Smooth muscle cell (in vitro differentiated cells): Measurements from ENCODE around the gene NELL1. TPM values are rescaled to one million over a fixed set of nuclear protein-coding genes. Genes with fewer than 3 reads are reported as not detected.

Experiments used
- DNase-seq: peaks from one replicate; lab custom pipeline; 2025; ENCODE audit not compliant: unreplicated experiment; lab: John Stamatoyannopoulos, UW
- H2AFZ ChIP-seq: fragments of 200-600 bp; sonication (generic); 2 replicates; pipeline ENCODE4 v1.6.0; 2016; ENCODE audit warnings: antibody characterized with exemption, low read depth, mild to moderate bottlenecking
- H3F3A ChIP-seq: fragments of 200-600 bp; sonication (generic); 2 replicates; pipeline ENCODE4 v1.6.0; 2017; ENCODE audit warnings: antibody characterized with exemption, low read depth
- H3K27ac ChIP-seq: fragments of 200-600 bp; sonication (generic); 2 replicates; pipeline ENCODE4 v1.5.1; 2016; ENCODE audit warnings: low read depth, mild to moderate bottlenecking
- H3K27me3 ChIP-seq: fragments of 200-600 bp; sonication (generic); 2 replicates; pipeline ENCODE4 v1.6.1; 2016; ENCODE audit warnings: low read depth, mild to moderate bottlenecking
- H3K36me3 ChIP-seq: fragments of 200-600 bp; sonication (generic); 2 replicates; pipeline ENCODE4 v1.5.1; 2016; ENCODE audit warnings: low read depth
- H3K4me1 ChIP-seq: fragments of 200-600 bp; sonication (generic); 2 replicates; pipeline ENCODE4 v1.5.1; 2016; ENCODE audit warnings: low read depth
- H3K4me2 ChIP-seq: fragments of 200-600 bp; sonication (generic); 2 replicates; pipeline ENCODE4 v1.6.0; 2016; ENCODE audit warnings: mild to moderate bottlenecking
- H3K4me3 ChIP-seq: fragments of 200-600 bp; sonication (generic); 2 replicates; pipeline ENCODE4 v1.5.1; 2016; ENCODE audit warnings: mild to moderate bottlenecking
- H3K79me2 ChIP-seq: fragments of 200-600 bp; sonication (generic); 2 replicates; pipeline ENCODE4 v1.6.0; 2016; ENCODE audit warnings: low read depth, mild to moderate bottlenecking
- H3K9ac ChIP-seq: fragments of 200-600 bp; sonication (generic); 2 replicates; pipeline ENCODE4 v1.6.0; 2016; ENCODE audit warnings: low read depth
- H3K9me3 ChIP-seq: fragments of 200-600 bp; sonication (generic); replicated peaks from 2 replicates; pipeline ENCODE4 v1.5.1; 2016; ENCODE audit warnings: low read depth
- H4K20me1 ChIP-seq: fragments of 200-600 bp; sonication (generic); 2 replicates; pipeline ENCODE4 v1.6.0; 2016; ENCODE audit warnings: low read depth
- CTCF ChIP-seq: fragments of 200-600 bp; sonication (generic); IDR thresholded peaks from 2 replicates; pipeline ENCODE4 v1.5.1; 2017; ENCODE audit warnings: borderline replicate concordance, mild to moderate bottlenecking, antibody characterized with exemption; ENCODE audit not compliant: insufficient read depth, poor library complexity, severe bottlenecking
- WGBS: methylation state at CpG from one replicate; pipeline ENCODE4 v1.1.7; 2016; ENCODE audit warnings: low lambda C conversion rate; 5-methylcytosine and 5-hydroxymethylcytosine counted together
- polyA plus RNA-seq: library from polyadenylated mRNA; unstranded; fragments of >200 nt; fragmentation: Nextera tagmentation; extraction: Ambion mirVana; gene quantifications from 2 replicates; pipeline ENCODE4 v1.2.1, GENCODE V29; 2016
- total RNA-seq: library from RNA; depleted of rRNA; stranded (reverse); fragments of >200 nt; gene quantifications from 2 replicates; pipeline ENCODE4 v1.2.3, GENCODE V29; 2014

The NELL1 gene
- total and polyA plus RNA-seq, 2 experiments from 2014 or later = not detected

GRCh38 chr11:20669820-20670684 lies 666 bp downstream of the NELL1 start:
- DNase-seq = no peak
- Histone ChIP-seq H2AFZ (no peak overlapping the region), H3F3A (no peaks in the 10 kb centered on the region), H3K9me3 (no peaks in the 10 kb centered on the region), H3K79me2 (no peaks in the 10 kb centered on the region), H4K20me1 (no peaks in the 10 kb centered on the region), H3K4me2 (peak overlapping the region; percentile 81), H3K9ac (no peak overlapping the region), H3K27ac (no peak overlapping the region), H3K36me3 (no peaks in the 10 kb centered on the region), H3K4me3 (peak overlapping the region; percentile 35), H3K4me1 (peaks cover 8% of the 10 kb centered on the region), H3K27me3 (peaks cover 98% of the 10 kb centered on the region)
- WGBS = 3% methylated on average over 57 of the region's 60 CpGs
- no peak for TF ChIP-seq CTCF

GRCh38 chr11:20670932-20671403 lies 1.6 kb downstream of the NELL1 start:
- Histone ChIP-seq H3K9ac (no peak overlapping the region), H4K20me1 (no peaks in the 10 kb centered on the region), H3K27me3 (peaks cover 90% of the 10 kb centered on the region), H3K36me3 (no peaks in the 10 kb centered on the region), H3K27ac (no peak overlapping the region), H3K4me1 (peaks cover 8% of the 10 kb centered on the region), H3K4me2 (no peak overlapping the region), H3K4me3 (peak overlapping the region; percentile 35), H2AFZ (no peak overlapping the region), H3F3A (no peaks in the 10 kb centered on the region), H3K79me2 (no peaks in the 10 kb centered on the region), H3K9me3 (no peaks in the 10 kb centered on the region)
- TF ChIP-seq CTCF = no peak
- 4% methylated on average over 21 of the region's 21 CpGs for WGBS
- DNase-seq = no peak

- peaks cover 80% of the 10 kb centered on the region for H3K27me3 ChIP-seq
- no peaks in the 10 kb centered on the region for H3K79me2 ChIP-seq
- TF ChIP-seq CTCF = no peak
- DNase-seq = no peak
- H3K9ac ChIP-seq = no peak overlapping the region
- peaks cover 8% of the 10 kb centered on the region for H3K4me1 ChIP-seq
- no peaks in the 10 kb centered on the region for H4K20me1 ChIP-seq
- H3K4me2 ChIP-seq = no peak overlapping the region
- H2AFZ ChIP-seq = no peak overlapping the region
- no peaks in the 10 kb centered on the region for H3K9me3 ChIP-seq
- H3K27ac ChIP-seq = no peak overlapping the region
- WGBS = 57% methylated on average over 6 of the region's 6 CpGs
- no peaks in the 10 kb centered on the region for H3K36me3 ChIP-seq
- no peak overlapping the region for H3K4me3 ChIP-seq
- H3F3A ChIP-seq = no peaks in the 10 kb centered on the region
Observed at GRCh38 chr11:20671856-20672546, 2.6 kb downstream of the NELL1 start.
